ENCODE results near the gene CYP1A1. TPM values are rescaled to one million over a fixed set of nuclear protein-coding genes. Genes with fewer than 3 reads are reported as not detected.

CYP1A1 gene
- total and polyA plus RNA-seq, 2 experiments from 2014 or later = 0.16 to 1.4 TPM

DNA sequence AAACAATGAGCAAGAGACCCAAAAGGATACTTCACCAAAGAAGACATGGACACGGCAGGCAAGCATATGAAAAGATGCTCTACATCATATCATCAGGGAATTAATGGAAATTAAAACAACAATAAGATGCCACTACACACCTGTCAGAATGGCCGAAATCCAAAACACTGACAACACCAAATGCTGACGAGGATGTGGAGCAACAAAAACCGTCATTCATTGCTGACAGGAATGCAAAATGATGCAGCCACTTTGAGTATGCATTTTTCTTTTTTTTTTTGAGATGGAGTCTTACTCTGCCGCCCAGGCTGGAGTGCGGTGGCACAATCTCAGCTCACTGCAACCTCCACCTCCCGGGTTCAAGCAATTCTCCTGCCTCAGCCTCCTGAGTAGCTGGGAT lies 48.5 kb downstream of the CYP1A1 start (continued):
- TF ChIP-seq, protein P1, sequence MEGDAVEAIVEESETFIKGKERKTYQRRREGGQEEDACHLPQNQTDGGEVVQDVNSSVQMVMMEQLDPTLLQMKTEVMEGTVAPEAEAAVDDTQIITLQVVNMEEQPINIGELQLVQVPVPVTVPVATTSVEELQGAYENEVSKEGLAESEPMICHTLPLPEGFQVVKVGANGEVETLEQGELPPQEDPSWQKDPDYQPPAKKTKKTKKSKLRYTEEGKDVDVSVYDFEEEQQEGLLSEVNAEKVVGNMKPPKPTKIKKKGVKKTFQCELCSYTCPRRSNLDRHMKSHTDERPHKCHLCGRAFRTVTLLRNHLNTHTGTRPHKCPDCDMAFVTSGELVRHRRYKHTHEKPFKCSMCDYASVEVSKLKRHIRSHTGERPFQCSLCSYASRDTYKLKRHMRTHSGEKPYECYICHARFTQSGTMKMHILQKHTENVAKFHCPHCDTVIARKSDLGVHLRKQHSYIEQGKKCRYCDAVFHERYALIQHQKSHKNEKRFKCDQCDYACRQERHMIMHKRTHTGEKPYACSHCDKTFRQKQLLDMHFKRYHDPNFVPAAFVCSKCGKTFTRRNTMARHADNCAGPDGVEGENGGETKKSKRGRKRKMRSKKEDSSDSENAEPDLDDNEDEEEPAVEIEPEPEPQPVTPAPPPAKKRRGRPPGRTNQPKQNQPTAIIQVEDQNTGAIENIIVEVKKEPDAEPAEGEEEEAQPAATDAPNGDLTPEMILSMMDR (conservative IDR thresholded peaks at IDR 0.05; ENCODE audit: low read depth in 2 of 2) = no peak

DNA sequence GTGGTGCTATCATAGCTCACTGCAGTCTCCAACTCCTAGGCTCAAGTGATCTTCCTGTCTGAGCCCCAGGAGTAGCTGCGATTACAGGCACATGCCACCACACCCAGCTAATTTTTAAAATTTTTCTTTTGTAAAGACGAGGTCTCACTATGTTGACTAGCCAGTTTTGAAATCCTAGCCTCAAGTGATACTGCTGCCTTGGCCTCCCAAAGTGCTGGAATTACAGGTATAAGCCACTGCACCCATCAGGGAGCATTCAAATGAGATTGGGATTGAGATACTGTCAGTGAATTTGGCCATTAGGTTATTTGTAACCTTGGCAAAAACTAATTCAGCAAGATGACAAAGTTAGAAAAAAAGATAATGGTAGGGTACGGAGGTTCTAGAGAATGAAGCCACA lies 51.2 kb downstream of the CYP1A1 start:
- ATAC-seq = no peak
- H3K27ac Mint-ChIP-seq = no peak overlapping the region
- TF ChIP-seq CREB1 (CRISPR knock-in tag; IDR thresholded peaks at IDR 0.05; ENCODE audit: low read depth) (no peak), POLR2AphosphoS5 (IDR thresholded peaks at IDR 0.05; ENCODE audit: low read depth) (no peak), JUNB (IDR thresholded peaks at IDR 0.05; ENCODE audit: unreplicated experiment) (no peak), NANOG (IDR thresholded peaks at IDR 0.05; ENCODE audit: borderline replicate concordance) (no peak), EZH2 (IDR thresholded peaks at IDR 0.05; ENCODE audit: low read depth, unreplicated experiment) (no peak), ZNF114 (CRISPR knock-in tag; IDR thresholded peaks at IDR 0.05) (no peak), EZH2phosphoT487 (IDR thresholded peaks at IDR 0.05; ENCODE audit: unreplicated experiment) (no peak), STAT1 (IDR thresholded peaks at IDR 0.05; ENCODE audit: unreplicated experiment) (no peak)
- TF ChIP-seq, protein P1 (conservative IDR thresholded peaks at IDR 0.05; ENCODE audit: low read depth in 2 of 2) = no peak
- TF ChIP-seq, protein P2, sequence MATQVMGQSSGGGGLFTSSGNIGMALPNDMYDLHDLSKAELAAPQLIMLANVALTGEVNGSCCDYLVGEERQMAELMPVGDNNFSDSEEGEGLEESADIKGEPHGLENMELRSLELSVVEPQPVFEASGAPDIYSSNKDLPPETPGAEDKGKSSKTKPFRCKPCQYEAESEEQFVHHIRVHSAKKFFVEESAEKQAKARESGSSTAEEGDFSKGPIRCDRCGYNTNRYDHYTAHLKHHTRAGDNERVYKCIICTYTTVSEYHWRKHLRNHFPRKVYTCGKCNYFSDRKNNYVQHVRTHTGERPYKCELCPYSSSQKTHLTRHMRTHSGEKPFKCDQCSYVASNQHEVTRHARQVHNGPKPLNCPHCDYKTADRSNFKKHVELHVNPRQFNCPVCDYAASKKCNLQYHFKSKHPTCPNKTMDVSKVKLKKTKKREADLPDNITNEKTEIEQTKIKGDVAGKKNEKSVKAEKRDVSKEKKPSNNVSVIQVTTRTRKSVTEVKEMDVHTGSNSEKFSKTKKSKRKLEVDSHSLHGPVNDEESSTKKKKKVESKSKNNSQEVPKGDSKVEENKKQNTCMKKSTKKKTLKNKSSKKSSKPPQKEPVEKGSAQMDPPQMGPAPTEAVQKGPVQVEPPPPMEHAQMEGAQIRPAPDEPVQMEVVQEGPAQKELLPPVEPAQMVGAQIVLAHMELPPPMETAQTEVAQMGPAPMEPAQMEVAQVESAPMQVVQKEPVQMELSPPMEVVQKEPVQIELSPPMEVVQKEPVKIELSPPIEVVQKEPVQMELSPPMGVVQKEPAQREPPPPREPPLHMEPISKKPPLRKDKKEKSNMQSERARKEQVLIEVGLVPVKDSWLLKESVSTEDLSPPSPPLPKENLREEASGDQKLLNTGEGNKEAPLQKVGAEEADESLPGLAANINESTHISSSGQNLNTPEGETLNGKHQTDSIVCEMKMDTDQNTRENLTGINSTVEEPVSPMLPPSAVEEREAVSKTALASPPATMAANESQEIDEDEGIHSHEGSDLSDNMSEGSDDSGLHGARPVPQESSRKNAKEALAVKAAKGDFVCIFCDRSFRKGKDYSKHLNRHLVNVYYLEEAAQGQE (IDR thresholded peaks at IDR 0.05; ENCODE audit: unreplicated experiment) = no peak
- TF ChIP-seq, protein P3, sequence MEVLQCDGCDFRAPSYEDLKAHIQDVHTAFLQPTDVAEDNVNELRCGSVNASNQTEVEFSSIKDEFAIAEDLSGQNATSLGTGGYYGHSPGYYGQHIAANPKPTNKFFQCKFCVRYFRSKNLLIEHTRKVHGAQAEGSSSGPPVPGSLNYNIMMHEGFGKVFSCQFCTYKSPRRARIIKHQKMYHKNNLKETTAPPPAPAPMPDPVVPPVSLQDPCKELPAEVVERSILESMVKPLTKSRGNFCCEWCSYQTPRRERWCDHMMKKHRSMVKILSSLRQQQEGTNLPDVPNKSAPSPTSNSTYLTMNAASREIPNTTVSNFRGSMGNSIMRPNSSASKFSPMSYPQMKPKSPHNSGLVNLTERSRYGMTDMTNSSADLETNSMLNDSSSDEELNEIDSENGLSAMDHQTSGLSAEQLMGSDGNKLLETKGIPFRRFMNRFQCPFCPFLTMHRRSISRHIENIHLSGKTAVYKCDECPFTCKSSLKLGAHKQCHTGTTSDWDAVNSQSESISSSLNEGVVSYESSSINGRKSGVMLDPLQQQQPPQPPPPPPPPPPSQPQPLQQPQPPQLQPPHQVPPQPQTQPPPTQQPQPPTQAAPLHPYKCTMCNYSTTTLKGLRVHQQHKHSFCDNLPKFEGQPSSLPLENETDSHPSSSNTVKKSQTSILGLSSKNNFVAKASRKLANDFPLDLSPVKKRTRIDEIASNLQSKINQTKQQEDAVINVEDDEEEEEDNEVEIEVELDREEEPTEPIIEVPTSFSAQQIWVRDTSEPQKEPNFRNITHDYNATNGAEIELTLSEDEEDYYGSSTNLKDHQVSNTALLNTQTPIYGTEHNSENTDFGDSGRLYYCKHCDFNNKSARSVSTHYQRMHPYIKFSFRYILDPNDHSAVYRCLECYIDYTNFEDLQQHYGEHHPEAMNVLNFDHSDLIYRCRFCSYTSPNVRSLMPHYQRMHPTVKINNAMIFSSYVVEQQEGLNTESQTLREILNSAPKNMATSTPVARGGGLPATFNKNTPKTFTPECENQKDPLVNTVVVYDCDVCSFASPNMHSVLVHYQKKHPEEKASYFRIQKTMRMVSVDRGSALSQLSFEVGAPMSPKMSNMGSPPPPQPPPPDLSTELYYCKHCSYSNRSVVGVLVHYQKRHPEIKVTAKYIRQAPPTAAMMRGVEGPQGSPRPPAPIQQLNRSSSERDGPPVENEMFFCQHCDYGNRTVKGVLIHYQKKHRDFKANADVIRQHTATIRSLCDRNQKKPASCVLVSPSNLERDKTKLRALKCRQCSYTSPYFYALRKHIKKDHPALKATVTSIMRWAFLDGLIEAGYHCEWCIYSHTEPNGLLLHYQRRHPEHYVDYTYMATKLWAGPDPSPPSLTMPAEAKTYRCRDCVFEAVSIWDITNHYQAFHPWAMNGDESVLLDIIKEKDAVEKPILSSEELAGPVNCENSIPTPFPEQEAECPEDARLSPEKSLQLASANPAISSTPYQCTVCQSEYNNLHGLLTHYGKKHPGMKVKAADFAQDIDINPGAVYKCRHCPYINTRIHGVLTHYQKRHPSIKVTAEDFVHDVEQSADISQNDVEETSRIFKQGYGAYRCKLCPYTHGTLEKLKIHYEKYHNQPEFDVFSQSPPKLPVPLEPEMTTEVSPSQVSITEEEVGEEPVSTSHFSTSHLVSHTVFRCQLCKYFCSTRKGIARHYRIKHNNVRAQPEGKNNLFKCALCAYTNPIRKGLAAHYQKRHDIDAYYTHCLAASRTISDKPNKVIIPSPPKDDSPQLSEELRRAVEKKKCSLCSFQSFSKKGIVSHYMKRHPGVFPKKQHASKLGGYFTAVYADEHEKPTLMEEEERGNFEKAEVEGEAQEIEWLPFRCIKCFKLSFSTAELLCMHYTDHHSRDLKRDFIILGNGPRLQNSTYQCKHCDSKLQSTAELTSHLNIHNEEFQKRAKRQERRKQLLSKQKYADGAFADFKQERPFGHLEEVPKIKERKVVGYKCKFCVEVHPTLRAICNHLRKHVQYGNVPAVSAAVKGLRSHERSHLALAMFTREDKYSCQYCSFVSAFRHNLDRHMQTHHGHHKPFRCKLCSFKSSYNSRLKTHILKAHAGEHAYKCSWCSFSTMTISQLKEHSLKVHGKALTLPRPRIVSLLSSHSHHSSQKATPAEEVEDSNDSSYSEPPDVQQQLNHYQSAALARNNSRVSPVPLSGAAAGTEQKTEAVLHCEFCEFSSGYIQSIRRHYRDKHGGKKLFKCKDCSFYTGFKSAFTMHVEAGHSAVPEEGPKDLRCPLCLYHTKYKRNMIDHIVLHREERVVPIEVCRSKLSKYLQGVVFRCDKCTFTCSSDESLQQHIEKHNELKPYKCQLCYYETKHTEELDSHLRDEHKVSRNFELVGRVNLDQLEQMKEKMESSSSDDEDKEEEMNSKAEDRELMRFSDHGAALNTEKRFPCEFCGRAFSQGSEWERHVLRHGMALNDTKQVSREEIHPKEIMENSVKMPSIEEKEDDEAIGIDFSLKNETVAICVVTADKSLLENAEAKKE (CRISPR knock-in tag; IDR thresholded peaks at IDR 0.05) = no peak

More for the DNA sequence above, 51.2 kb downstream of the CYP1A1 start:
- peaks cover 30% of the 10 kb centered on the region for H3K36me3 Mint-ChIP-seq (ENCODE audit: low read depth)
- no peaks in the 10 kb centered on the region for H3K27me3 Mint-ChIP-seq (ENCODE audit: insufficient read depth, low read depth, poor library complexity)
- Histone ChIP-seq H3K36me3 (ENCODE audit: insufficient read depth) (peaks cover 21% of the 10 kb centered on the region), H3K27ac (ENCODE audit: low read depth) (no peak overlapping the region), H3K27me3 (ENCODE audit: insufficient read depth) (no peaks in the 10 kb centered on the region), H4K20me1 (replicated peaks; ENCODE audit: insufficient read depth) (peaks cover 30% of the 10 kb centered on the region), H3K9me2 (ENCODE audit: insufficient read depth) (no peaks in the 10 kb centered on the region), H3K79me2 (replicated peaks; ENCODE audit: insufficient read depth) (peaks cover 33% of the 10 kb centered on the region), H3K4me3 (no peak overlapping the region), H3K4me2 (no peak overlapping the region), H3F3A (replicated peaks; ENCODE audit: low read depth) (no peaks in the 10 kb centered on the region), H3K4me1 (ENCODE audit: insufficient read depth) (no peaks in the 10 kb centered on the region), H2AFZ (no peak overlapping the region)
- H3K9me3 Mint-ChIP-seq = no peaks in the 10 kb centered on the region; the same call in 2 of the 3 replicates
- H3K4me3 Mint-ChIP-seq = no peak overlapping the region
- DNase-seq (ENCODE audit: low spot score) = no peak
- H3K4me1 Mint-ChIP-seq = no peaks in the 10 kb centered on the region

Measured in GM23338 (cell line).